ENCODE results near the gene PRCP.

DNA sequence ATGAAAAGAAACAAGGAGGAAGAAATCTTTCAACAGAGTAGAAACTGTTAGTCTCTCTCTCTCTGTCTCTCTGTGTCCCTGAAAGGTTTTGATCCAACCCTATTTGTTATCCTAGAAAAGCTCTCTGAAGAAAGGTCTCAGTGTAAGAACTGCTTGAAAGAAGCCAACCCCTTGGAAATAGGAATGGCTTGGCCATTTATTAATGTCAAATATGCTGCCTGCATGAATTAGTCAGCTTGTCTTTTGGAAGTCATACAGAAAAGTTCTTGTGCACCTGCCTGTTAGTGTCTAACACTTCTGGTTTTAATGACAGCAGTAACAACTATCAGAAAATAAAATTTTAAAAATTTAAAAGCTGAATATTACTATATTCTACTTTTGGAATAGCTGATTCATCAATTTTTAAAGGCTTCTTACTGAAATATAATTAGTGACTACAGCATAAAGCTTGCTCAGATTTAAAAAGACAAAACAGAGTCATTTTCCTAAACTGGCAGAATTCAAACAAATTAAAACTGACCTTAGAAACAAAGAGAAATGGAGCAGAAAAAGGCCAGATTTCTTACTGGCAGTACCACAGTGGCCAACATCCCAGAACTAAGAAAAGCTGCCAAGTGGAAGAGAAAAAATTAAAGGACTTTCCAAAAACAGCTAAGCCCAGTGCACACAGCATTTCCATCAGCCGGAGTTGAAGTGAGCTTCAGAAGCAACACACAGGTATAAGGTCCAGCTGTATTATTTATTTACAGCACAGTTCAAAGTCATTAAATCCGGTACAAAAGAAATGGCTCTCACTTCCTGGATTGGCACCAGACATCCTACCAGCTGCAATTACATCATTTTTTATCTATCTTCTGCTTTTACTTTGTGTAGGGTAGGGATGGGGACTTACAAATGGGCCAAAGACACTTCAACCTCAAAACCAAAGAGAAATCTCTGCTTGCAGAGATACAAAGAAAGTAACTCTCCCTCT, 76.3 kb downstream of the PRCP start:
- TF ChIP-seq, protein P1, sequence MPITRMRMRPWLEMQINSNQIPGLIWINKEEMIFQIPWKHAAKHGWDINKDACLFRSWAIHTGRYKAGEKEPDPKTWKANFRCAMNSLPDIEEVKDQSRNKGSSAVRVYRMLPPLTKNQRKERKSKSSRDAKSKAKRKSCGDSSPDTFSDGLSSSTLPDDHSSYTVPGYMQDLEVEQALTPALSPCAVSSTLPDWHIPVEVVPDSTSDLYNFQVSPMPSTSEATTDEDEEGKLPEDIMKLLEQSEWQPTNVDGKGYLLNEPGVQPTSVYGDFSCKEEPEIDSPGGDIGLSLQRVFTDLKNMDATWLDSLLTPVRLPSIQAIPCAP (CRISPR knock-in tag; IDR thresholded peaks at IDR 0.05): no peak
- no peak for TF ChIP-seq ZBTB21 (CRISPR knock-in tag; IDR thresholded peaks at IDR 0.05; ENCODE audit: borderline replicate concordance)
- TF ChIP-seq CTCF (IDR thresholded peaks at IDR 0.05): no peak
